Osteoblast (primary cell): Measurements from ENCODE around the gene PTPN7. TPM values are rescaled to one million over a fixed set of nuclear protein-coding genes. Genes with fewer than 3 reads are reported as not detected.

Source experiments
- DNase-seq: peaks from one replicate; pipeline ENCODE4 v3.0.0; 2011; ENCODE audit warnings: low spot score, mixed read lengths; ENCODE audit not compliant: insufficient read length; ENCODE audit errors: missing footprints
- H2AFZ ChIP-seq: 2 replicates; pipeline ENCODE4 v1.6.0; 2011; ENCODE audit warnings: mild to moderate bottlenecking, low read length
- H3K27ac ChIP-seq: 2 replicates; pipeline ENCODE4 v1.5.1; 2011; ENCODE audit warnings: mild to moderate bottlenecking, low read depth, low read length, moderate library complexity
- H3K27me3 ChIP-seq: 2 replicates; pipeline ENCODE4 v1.6.0; 2012; ENCODE audit warnings: mild to moderate bottlenecking, control low read depth, inconsistent platforms, low read length, moderate library complexity; ENCODE audit not compliant: insufficient read depth
- H3K36me3 ChIP-seq: 2 replicates; pipeline ENCODE4 v1.5.1; 2011; ENCODE audit warnings: mild to moderate bottlenecking, low read length, control low read depth, moderate library complexity; ENCODE audit not compliant: insufficient read depth
- H3K4me1 ChIP-seq: 2 replicates; pipeline ENCODE4 v1.5.1; 2011; ENCODE audit warnings: mild to moderate bottlenecking, low read length, control low read depth, moderate library complexity; ENCODE audit not compliant: insufficient read depth
- H3K4me2 ChIP-seq: 2 replicates; pipeline ENCODE4 v1.6.0; 2011; ENCODE audit warnings: mild to moderate bottlenecking, low read length; ENCODE audit not compliant: insufficient read depth
- H3K4me3 ChIP-seq: fragments of 200-600 bp; sonication (generic); 3 replicates; pipeline ENCODE4 v1.5.1; 2012; ENCODE audit warnings: mild to moderate bottlenecking, low read length, inconsistent platforms; ENCODE audit not compliant: insufficient read depth
- H3K79me2 ChIP-seq: 2 replicates; pipeline ENCODE4 v1.6.0; 2012; ENCODE audit warnings: mild to moderate bottlenecking, low read length, control low read depth, inconsistent platforms; ENCODE audit not compliant: insufficient read depth
- H3K9me3 ChIP-seq: 2 replicates; pipeline ENCODE4 v1.5.1; 2011; ENCODE audit warnings: low read depth, low read length, control low read depth
- H4K20me1 ChIP-seq: 2 replicates; pipeline ENCODE4 v1.6.0; 2012; ENCODE audit warnings: mild to moderate bottlenecking, low read length, control low read depth; ENCODE audit not compliant: insufficient read depth
- CTCF ChIP-seq: IDR thresholded peaks from 2 replicates; pipeline ENCODE4 v1.5.1; 2011; ENCODE audit warnings: mild to moderate bottlenecking, low read depth, low read length, moderate library complexity; ENCODE audit errors: extremely low read depth
- total RNA-seq: library from RNA; depleted of rRNA; stranded (reverse); fragments of >200 nt; gene quantifications from 2 replicates; pipeline ENCODE4 v1.2.3, GENCODE V29; 2012

PTPN7 gene
- total RNA-seq, 1 donor, result not detected

- Histone ChIP-seq H3K79me2 (no peaks in the 10 kb centered on the region), H3K4me3 (no peak overlapping the region), H2AFZ (no peak overlapping the region), H3K36me3 (peaks cover 31% of the 10 kb centered on the region), H3K9me3 (no peaks in the 10 kb centered on the region), H3K4me2 (no peak overlapping the region), H3K27me3 (no peaks in the 10 kb centered on the region), H3K4me1 (no peaks in the 10 kb centered on the region), H4K20me1 (peaks cover 7% of the 10 kb centered on the region), H3K27ac (no peak overlapping the region)
- DNase-seq, result peak; percentile 87
- no peak for TF ChIP-seq CTCF
Measured at GRCh38 chr1:202130297-202130721, 30.1 kb downstream of the PTPN7 start.

- H2AFZ ChIP-seq, result no peak overlapping the region
- H3K36me3 ChIP-seq, result peaks cover 25% of the 10 kb centered on the region
- no peak overlapping the region for H3K4me2 ChIP-seq
- peak; percentile 45 for DNase-seq
- no peak overlapping the region for H3K4me3 ChIP-seq
- TF ChIP-seq CTCF, result no peak
- H3K27me3 ChIP-seq, result no peaks in the 10 kb centered on the region
- no peaks in the 10 kb centered on the region for H3K9me3 ChIP-seq
- H3K4me1 ChIP-seq, result no peaks in the 10 kb centered on the region
- H3K79me2 ChIP-seq, result no peaks in the 10 kb centered on the region
- peaks cover 1% of the 10 kb centered on the region for H4K20me1 ChIP-seq
- no peak overlapping the region for H3K27ac ChIP-seq
Measured at GRCh38 chr1:202129453-202130296, 30.7 kb downstream of the PTPN7 start.

- DNase-seq, result peak; percentile 66
- no peaks in the 10 kb centered on the region for H3K79me2 ChIP-seq
- H3K9me3 ChIP-seq, result no peaks in the 10 kb centered on the region
- peaks cover 15% of the 10 kb centered on the region for H3K36me3 ChIP-seq
- H3K27ac ChIP-seq, result no peak overlapping the region
- no peak for TF ChIP-seq CTCF
- no peaks in the 10 kb centered on the region for H4K20me1 ChIP-seq
- H2AFZ ChIP-seq, result no peak overlapping the region
- no peaks in the 10 kb centered on the region for H3K4me1 ChIP-seq
- H3K27me3 ChIP-seq, result peaks cover 9% of the 10 kb centered on the region
- no peak overlapping the region for H3K4me3 ChIP-seq
- H3K4me2 ChIP-seq, result no peak overlapping the region
Measured at GRCh38 chr1:202127836-202128622, 32.4 kb downstream of the PTPN7 start.

GRCh38 chr1:202127061-202127460 is 33.3 kb downstream of the PTPN7 start:
- no peak for DNase-seq
- Histone ChIP-seq H3K9me3 (no peaks in the 10 kb centered on the region), H3K27me3 (peaks cover 9% of the 10 kb centered on the region), H4K20me1 (no peaks in the 10 kb centered on the region), H3K4me1 (no peaks in the 10 kb centered on the region), H2AFZ (no peak overlapping the region), H3K79me2 (no peaks in the 10 kb centered on the region), H3K36me3 (peaks cover 5% of the 10 kb centered on the region), H3K27ac (no peak overlapping the region), H3K4me3 (no peak overlapping the region), H3K4me2 (no peak overlapping the region)
- TF ChIP-seq CTCF, result no peak
